Measurements from ENCODE around the gene COX19. TPM values are rescaled to one million over a fixed set of nuclear protein-coding genes. Genes with fewer than 3 reads are reported as not detected.

The COX19 gene
- total RNA-seq, 1 experiment from 2014 or later: 12.3 TPM

DNA sequence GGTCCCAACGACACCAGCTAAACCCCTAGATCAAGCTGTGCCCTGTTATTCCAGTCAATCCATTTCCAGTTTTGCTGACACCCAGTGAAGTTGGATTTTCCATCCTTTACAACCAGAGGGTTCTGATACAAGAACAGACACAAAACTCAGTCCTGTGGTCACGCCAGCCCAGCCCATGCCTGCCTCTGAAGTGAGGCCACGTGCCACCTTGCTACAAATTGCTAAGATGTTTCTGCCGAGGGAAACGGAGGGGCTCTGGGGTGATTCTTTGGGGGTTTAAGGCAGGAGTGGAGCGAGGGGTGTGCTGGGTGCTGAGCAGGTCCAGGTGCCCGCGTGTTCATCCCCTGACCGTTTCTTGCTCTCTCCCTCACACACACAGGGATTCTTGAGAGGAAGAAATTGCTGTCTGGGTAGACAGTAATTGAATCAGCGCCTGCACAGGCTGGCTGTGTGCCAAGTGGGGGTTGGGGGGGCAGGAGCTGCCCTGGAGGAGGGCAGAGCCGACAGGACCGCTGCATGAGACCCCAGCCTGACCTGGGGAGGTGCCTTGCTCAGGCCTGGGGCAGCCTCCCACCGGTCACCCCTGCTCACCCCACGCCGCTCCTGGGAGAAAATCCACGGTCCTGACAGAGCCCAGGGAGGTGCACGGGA is 58.9 kb downstream of the COX19 start:
- no peaks in the 10 kb centered on the region for H4K20me1 ChIP-seq (ENCODE audit: control insufficient read depth, insufficient read depth, insufficient read length)
- no peaks in the 10 kb centered on the region for H3K4me1 ChIP-seq (ENCODE audit: insufficient read depth, low read length)
- no peak overlapping the region for H2BK20ac ChIP-seq (ENCODE audit: low read depth, low read length, poor library complexity, severe bottlenecking)
- no peak overlapping the region for H3K56ac ChIP-seq (ENCODE audit: insufficient read length, low read depth, low read length)
- no peaks in the 10 kb centered on the region for H3K9me3 ChIP-seq (ENCODE audit: control insufficient read depth, low read depth, low read length)
- no peaks in the 10 kb centered on the region; a peak in 1 of 5 replicates for H3K9me3 Mint-ChIP-seq
- no peaks in the 10 kb centered on the region for H3K79me1 ChIP-seq (ENCODE audit: insufficient read depth, low read depth, low read length, poor library complexity, severe bottlenecking)
- H2AFZ ChIP-seq (ENCODE audit: low read length): no peak overlapping the region
- H3K27me3 ChIP-seq (ENCODE audit: insufficient read depth, low read length): no peaks in the 10 kb centered on the region
- no peak for DNase-seq
- H3K23ac ChIP-seq (ENCODE audit: insufficient read length, low read depth, low read length): no peak overlapping the region
- no peak overlapping the region for H2BK12ac ChIP-seq (ENCODE audit: insufficient read length, low read depth, low read length)
- H3K4ac ChIP-seq (ENCODE audit: low read depth, low read length): no peak overlapping the region
- no peak overlapping the region for H2AK5ac ChIP-seq (ENCODE audit: insufficient read length, low read length)
- H2BK5ac ChIP-seq (ENCODE audit: insufficient read length, low read length): no peak overlapping the region
- H3K79me2 ChIP-seq (ENCODE audit: insufficient read depth, low read length): no peaks in the 10 kb centered on the region
- H3K36me3 Mint-ChIP-seq (ENCODE audit: insufficient read depth in 1 of 3, low read depth in 3 of 3): no peaks in the 10 kb centered on the region
- no peak overlapping the region for H3K4me3 Mint-ChIP-seq
- H3K14ac ChIP-seq (ENCODE audit: insufficient read depth, low read length): no peak overlapping the region
- peaks cover 4% of the 10 kb centered on the region in 2 experiments; a peak in 3 of 4 replicates for H3K4me1 Mint-ChIP-seq
- no peaks in the 10 kb centered on the region; the same call in 1 of the 2 replicates for H3K27me3 Mint-ChIP-seq (ENCODE audit: low read depth)
- H4K8ac ChIP-seq (replicated peaks; ENCODE audit: insufficient read length, low read depth, low read length): no peak overlapping the region
- no peak overlapping the region for H3K4me2 ChIP-seq (ENCODE audit: insufficient read depth, insufficient read length, low read length)
- H2BK120ac ChIP-seq (ENCODE audit: low read depth, low read length, poor library complexity, severe bottlenecking): no peak overlapping the region
- no peak overlapping the region for H3K9ac ChIP-seq (ENCODE audit: extremely low read depth, insufficient read length, low read length)
- no peak overlapping the region for H3T11ph ChIP-seq (ENCODE audit: low read length)
- H4K91ac ChIP-seq (ENCODE audit: insufficient read length, low read depth, low read length): no peak overlapping the region
- H3K27ac ChIP-seq (ENCODE audit: insufficient read length, low read depth, low read length): no peak overlapping the region
- H4K5ac ChIP-seq (ENCODE audit: insufficient read length, low read depth, low read length): no peak overlapping the region
- no peak overlapping the region for H2BK15ac ChIP-seq (ENCODE audit: low read depth, low read length)
- TF ChIP-seq CTCF (conservative IDR thresholded peaks at IDR 0.05): no peak
- no CpG with 5 or more reads among the region's 17 CpGs for WGBS (ENCODE audit: extremely low coverage, insufficient read length, low lambda C conversion rate)
- no peaks in the 10 kb centered on the region for H3K23me2 ChIP-seq (ENCODE audit: insufficient read length, low read depth, low read length, poor library complexity, severe bottlenecking)
- peak overlapping the region in 1 of 3 experiments; percentile 80; a peak in 2 of 7 replicates for H3K27ac Mint-ChIP-seq
- no peak overlapping the region for H3K18ac ChIP-seq (ENCODE audit: insufficient read length, low read depth, low read length)

Small RNA genes lying within 50 kb of the gene (microRNA-seq; reads per million reads assigned to microRNA genes)
- 117 reads per million, percentile 74 among the genes with 10 or more reads in this experiment for gene MIR339 (ENCODE audit: borderline microRNAs expressed)

Other genes with a start within 250 kb of the COX19 start
- 42.7 and 43.5 TPM in 2 replicates for gene DNAAF5, start 248.8 kb downstream of the COX19 start, total RNA-seq (2021)
- gene PRKAR1B, start 248.3 kb downstream of the COX19 start, total RNA-seq (2021): 43.3 and 44.2 TPM in 2 replicates
- 105 and 118 TPM in 2 replicates for gene SUN1, start 143.1 kb downstream of the COX19 start, total RNA-seq (2021)
- gene GET4, start 99.0 kb downstream of the COX19 start, total RNA-seq (2021): 70.2 and 75.1 TPM in 2 replicates
- gene ADAP1, start 20.9 kb downstream of the COX19 start, total RNA-seq (2021): 6.2 and 6.8 TPM in 2 replicates
- gene CYP2W1, start 7.6 kb upstream of the COX19 start, total RNA-seq (2021): not detected in 2 replicates
- gene GPR146, start 69.0 kb upstream of the COX19 start, total RNA-seq (2021): 1.4 and 1.6 TPM in 2 replicates
- gene GPER1, start 112.6 kb upstream of the COX19 start, total RNA-seq (2021): 0.22 TPM in 1 of 2 replicates, not detected in the other
- gene ZFAND2A, start 184.6 kb upstream of the COX19 start, total RNA-seq (2021): 11.1 and 13.7 TPM in 2 replicates

Measured in H9 (cell line).